DMS 273 treated with DMSO at 0.1 percent for 48 hours (cell line): ENCODE measurements around the gene EDC3.
"Not testable (repeated sequence)": the region's sequence is repeated elsewhere in the genome, so short reads cannot be mapped to it uniquely, and the experiment has no call there.

ENCODE experiments used
- DNase-seq: peaks from one replicate; lab custom pipeline; 2025; lab: John Stamatoyannopoulos, UW

Gene EDC3

DNA sequence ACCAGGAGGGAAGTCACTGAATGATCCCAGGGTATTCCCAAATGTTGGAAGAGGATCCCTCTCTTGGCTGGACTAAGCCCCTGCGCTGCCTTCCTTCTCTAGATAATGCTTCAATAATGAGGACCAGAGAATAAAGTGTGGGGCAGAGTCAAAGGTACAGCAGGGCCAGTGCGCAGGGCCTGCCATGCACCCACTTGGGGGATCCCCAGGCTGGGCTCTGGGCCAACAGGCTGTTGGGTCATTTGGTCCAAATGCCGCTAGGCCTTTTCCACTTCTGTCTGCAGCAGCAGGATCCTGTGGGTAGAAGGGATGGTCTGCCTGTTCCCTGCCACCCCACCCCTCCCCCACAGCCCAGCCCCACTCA is 85.9 kb downstream of the EDC3 start:
- DNase-seq, result no peak

DNA sequence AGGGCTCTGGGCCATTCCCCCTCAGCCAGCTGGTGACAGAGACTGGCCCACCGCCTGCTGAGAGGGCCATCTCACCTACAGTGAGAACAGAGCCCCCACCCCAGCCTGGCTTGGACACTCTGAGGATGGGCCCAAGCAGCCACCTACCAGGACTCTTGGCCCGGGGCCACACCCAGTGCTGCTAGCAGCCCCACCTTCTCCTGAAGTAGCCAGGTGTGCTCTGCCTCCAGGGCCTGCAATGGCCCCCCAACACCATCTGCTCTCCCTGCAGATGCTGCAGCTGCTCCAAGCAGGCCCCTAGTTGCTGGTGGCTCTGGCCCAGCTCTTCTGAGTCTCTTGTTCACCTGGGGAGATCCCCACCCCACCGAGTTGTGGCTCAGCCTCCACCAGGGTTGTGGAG is 87.0 kb downstream of the EDC3 start:
- no peak for DNase-seq

DNA sequence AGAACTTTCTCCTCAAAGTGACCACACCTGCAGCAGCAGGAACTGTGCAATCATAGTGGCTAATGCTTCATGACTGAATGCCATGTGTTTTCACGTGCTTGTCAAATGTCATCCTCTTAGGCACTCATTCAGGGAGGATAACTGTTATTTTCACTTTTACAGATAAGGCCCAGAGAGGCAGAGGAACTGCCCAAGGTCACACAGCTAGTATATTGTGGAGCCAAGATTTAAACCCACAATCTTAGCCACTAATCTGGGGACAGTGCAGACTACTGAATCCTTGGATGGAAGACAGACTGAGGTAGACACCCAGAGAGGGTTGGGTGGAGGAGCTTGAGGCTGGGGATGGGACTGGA is 90.1 kb downstream of the EDC3 start:
- DNase-seq, result no peak

DNA sequence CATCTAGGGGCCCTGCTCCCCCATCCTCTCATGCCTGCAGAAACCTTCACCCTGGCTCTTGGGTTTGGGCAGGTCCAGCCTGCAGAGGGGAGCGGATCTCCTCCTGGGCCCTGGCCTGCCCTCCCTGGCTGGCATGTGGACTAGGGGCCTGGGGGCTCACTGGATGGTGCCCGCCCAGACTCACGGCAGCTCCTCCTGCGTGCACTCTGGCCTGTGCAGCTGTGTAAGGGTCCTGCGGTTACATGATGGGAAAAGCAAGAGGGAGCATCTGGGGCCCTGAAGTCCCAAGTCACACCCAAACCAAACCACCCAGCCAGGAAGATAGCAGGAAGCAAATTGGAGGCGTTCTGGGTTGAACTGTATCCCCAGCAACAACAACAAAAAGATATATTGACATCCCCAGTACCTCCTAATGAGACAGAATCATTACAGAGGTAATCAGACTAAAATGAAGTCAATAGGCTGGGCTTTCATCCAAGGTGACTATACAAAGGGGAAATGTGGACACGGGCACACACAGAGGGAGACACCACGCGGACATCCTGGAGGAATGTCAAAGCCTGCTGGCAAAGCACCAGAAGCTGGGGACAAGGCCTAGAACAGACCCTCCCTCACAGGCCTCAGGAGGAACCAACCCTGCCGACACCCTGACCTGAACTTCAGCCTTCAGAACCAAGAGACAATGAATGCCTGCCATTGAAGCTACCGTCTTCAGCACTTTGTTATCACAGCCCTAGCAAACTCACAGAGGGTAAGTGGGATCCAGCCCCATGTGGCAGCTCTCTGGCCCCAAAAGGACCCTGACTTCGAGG is 90.6 kb downstream of the EDC3 start:
- DNase-seq, result no peak

DNA sequence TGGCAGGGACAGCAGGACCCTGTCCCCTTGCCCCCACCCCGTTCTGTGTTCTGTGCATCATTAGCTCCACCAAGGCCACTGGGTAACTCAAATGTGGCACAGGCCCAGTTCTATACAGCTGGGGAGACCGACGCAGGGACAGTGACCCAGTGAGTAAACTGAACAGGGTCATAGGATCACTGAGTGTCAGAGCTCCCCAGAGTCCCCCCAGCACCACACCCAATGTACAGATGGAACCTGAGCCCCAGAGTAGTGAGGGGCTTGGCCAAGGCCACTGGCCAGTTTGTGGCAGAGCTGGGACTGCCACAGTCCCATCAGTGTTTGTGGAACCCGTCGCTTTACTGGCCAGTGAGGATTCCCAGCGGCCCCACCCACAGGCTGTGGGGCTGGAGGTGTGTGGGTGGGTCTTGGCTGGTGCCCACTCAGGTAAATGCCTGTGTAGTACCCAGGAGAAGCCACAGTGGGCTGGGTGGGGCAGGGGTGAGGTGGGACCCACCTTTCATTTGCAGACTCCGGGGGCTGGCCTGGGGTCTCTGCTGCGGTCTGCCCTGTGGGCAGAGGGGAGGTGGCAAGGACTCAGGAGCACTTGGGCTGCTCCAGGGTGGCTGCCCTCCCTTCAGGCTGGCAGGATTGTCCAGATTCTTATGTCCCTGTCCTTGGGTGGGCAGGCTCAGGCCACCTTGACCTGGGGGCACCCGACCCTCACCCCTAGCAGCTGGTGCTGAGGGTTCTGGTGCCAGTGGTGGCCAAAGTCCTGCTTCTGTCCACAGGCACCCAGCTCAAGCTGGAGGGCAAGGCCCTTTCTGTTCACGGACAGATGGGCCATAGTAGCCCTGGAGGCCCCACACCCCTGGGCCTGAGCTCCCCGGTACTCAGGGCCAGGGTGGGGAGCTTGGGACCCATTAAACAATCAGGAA is 91.8 kb downstream of the EDC3 start:
- DNase-seq, result no peak

DNA sequence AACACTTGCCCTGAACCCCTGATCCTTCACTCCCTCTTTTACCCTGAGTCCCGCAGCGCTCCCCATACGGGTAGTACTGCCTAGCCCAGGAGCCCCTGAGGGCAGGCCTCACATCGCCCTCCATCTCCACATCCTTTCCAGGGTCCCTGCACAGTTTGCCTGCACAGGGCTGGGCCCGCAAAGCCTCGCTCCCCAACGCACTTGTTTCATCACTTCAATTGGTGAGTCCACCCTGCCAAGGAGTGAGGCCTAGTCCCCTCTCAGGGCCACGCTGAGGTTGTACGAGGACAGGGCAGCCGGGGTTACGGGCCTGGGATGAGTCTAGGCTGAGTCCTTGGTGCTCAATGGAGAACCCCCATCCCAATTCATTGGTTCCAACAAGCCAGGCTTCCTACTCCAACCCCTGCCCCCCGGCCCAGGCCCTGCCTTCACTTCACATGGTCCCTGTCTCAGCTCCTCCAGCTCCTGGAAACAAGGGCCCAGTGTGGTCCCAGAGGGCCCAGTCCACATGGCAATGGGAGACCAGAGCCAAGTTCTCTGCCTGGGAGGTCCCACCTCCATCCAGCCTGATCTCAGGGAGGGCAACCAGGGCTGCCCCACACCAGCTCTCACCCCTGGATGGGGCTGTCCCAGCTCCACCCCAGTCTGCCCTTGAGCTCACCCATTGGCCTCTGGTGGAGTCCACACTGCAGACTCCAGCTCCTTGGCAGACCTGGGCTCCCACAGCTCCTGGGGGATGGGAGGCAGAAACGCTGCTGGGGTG is 92.6 kb downstream of the EDC3 start:
- DNase-seq, result no peak

DNA sequence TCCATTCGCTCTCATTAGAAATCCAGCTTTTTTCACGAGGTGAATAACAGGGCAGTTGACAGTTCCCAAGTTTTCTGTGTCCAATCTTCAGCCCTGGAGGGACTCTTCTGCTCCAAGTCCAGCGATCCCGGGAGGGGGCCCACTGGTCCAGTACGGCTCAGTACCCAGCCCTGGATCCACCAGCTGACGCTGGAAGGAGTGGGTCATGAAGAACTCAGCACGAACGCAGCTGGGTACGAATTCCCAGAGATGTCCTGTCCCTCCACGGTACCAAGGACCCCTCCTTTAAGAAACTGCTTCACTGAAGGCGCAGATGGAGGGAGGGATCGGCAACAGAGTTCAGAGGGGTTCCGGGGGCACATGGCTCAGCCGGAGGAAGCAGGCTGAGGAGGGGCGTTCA is 96.7 kb downstream of the EDC3 start:
- DNase-seq, result no peak

DNA sequence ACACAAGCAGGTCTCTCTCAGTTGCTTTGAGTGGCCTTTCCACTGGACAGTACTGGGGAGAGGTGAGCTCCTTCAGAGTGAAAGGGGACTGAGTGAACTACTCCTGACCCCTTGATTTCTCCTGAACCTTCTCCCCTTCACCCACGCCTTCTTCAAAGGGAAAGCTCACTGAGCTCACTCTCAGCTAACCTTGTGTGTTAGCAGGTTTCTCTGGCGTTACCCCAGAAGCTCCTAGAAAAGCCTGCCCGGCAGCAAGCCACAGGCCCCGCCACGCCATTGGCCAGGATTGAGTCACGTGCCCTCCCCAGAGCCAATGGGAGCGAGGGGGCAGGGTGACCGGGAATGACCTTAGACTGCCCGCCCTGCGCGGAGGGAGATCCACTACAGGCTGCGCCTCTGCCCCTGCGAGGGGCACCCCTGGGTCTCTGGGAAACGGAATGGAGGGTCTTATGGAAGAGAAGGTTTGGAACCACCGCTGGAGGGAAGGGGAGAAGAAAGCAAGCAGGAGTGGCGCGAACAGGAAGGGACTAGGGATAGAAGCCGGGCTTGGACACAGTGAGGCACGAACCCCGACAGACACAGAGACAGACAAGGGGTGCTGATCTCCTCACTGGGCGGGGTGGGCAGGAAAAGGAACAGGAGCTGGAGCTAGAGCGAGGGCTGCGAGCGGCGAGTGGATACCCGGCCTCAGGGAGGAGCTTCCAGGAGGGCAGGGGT is 97.5 kb downstream of the EDC3 start:
- no peak for DNase-seq

DNA sequence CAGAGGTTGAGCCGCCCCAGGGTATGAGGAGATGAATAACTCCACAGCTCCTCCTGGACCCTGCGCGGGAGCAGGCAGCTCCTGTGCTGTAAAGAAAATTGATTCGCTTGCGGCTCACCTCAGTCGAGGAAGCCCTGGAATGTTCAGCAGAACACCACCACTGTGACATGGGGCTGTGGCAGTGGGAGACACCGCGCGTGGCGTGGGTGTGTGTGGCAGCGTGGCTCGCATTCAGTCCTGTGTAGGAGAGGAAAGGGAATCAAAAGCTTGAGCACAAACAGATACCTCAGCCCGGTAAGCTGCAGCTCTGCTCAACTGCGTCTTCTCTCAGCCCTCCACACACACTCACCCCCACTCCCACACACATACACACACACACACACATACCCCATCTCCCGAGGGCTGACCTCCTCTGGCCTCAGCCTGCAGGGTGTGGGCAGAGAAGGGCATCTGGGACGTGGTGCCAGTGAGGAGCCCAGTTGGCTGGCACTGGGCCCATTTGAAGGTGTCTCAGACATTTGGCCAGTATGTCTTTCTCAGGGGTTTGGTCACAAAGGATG is 98.6 kb downstream of the EDC3 start:
- DNase-seq, result not testable (repeated sequence)

DNA sequence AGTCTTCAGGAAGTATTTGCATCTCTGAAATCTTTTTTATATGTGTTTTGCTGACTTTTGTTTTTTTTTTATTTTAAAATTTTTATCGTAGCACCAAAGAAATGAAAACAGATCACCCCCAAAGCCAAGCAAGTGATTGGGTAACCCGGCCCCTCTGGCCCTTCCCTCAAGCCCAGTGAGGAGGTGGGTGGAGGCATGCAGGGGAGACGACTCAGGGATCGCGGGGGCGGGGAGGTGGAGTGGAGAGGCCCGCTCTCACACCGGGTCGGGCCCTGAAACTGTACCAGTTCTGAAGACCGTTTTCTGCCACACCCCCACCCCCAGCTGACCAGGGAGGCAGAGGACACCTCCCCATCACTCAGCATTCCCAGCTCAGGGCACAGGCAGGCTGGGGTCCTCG is 99.1 kb downstream of the EDC3 start:
- not testable (repeated sequence) for DNase-seq

DNA sequence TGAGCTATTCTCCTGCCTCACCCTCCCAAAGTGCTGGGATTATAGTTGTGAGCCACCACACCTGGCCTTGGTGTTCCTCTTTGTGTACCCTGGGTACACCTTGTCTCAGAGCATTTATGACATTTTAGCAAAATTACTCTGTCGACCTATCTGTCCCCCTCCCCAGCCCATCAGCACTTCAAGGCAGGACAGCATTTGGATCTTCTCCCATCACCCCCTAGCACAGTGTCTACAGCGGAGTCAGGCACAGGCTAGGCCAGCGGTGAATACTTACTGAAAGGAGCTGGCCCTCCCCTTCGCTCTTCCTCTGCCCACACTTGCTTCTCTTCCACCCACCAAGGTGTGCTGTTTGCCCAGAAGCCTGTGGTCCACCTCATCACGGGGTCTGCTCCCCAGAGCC is 100.6 kb downstream of the EDC3 start:
- DNase-seq, result no peak

DNA sequence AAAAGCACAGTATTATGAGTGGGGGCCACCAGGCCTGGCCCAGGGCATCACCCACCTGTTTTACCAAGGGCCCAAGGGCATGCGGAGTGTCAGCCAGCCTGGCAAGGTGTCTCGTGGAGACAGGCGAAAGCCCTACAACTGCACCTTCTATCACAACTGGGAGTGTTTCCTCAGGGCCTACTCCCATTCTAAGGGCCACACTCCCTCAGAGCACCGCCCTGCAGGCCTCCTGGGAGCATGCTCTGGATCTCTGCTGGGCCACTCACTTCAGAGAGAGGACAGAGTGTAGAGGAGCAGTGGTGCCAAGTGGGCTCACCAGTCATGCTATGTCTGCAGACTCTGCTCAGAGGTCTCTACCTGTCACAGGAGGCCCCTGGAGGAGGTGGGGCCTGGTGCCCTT is 101.4 kb downstream of the EDC3 start:
- no peak for DNase-seq

DNA sequence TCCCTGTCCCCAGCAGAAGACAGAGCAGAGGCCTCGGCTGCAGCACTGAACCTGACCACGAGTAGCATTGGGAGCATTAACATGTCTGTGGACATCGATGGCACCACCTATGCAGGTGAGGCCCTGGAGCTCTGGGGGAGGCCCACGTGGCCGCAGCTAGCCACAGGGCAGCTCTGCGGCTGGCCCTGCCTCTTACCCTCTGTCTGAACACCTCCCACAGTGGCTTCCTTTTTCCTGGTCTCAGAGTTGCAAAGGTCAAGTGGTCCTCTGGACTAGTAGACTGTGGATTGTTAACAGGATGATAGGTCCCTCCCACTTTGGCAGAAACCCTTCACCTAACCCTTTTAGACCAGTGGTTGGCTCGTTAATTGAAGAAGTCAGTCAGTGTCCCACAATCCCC is 102.7 kb downstream of the EDC3 start:
- no peak for DNase-seq

DNA sequence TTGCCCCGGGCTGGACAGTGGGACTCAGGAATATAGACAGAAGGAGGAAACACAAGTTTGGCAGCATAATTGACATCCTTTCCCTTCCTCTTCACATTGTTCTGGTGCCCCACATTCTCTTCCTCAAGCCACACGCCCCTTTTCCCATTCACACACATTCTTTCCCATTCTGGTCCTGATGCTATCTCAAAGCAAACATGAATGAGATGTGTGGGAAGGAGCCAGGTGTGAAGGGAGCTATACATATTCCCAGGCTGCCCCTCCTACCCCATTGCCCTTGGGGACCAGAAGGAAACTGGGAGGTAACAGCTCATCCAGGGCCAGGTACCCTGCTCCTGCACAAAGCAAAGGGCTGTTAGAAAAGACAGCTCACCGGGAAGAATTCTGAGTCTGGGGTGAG is 103.6 kb downstream of the EDC3 start:
- no peak for DNase-seq

DNA sequence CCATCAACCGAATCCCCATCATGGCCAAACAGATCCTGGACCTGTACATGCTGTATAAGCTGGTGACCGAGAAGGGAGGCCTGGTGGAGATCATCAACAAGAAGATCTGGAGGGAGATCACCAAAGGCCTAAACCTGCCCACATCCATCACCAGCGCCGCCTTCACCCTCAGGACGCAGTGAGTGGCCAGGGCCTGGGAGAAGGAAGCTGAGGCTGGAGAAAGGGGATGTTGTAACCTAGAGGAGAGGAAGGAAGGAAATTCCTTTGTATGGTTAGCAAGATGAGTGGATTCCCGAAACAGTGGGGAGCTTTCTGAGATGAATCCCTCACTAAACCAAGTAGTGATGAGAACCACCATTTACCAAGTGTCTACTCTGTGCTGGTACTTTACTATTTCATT is 106.0 kb downstream of the EDC3 start:
- DNase-seq, result no peak

DNA sequence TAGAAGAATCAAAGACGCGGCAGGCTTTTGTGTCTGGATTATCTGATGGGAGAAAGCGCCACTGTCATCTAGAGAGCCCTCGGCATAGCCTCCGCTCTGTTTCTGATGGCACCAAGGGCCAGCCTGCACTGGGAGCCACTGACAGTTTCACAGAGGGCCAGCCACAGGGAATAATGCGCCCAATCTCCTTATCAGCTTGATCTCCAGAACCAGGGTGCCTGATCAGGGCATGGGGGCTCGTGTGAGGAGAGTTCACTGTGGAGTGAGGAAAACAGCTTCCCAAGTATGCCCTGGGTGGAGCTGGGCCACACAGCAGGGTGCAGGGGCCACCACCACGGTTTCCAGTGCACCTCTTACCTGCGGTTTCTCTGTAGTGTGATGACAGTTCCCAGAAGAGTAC is 110.0 kb downstream of the EDC3 start:
- no peak for DNase-seq

DNA sequence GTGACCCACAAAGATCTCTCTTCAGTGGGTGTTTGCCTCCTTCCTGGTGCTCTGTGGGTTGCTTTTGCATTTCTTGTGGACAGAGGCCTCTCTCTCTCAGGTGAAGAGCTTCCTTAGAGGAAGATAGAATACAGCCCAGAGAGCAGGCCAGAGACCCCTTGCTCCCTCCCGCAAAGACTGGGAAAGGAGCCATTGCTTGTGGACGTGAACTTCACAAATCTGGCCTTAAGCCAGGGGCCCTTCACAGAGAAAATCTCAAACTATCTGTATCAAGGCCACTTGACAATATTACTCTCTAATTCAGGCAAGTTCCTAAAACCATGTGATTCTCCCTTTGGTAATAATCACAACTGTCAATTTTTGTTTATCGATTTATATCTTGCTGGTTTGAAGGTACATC is 110.6 kb downstream of the EDC3 start:
- DNase-seq, result no peak

DNA sequence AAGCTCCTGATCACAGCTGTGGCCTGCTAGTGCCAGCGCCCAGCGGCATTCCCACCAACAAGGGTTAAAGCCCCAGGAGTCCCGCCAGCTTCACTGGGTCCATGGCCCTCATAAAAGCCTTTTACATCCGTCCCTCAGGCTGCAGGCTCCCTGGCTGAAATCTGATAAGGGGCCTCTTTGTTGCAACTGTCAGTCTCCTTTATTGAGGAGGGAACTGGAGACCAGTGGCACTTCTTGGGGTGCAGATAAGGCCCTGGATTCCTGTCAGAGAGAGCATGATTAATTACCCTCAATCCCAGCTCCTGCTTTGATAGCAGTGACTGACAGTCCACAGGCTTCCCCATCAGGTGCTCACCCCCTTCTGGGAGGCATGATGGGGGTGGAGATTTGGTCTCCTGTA is 111.0 kb downstream of the EDC3 start:
- no peak for DNase-seq

DNA sequence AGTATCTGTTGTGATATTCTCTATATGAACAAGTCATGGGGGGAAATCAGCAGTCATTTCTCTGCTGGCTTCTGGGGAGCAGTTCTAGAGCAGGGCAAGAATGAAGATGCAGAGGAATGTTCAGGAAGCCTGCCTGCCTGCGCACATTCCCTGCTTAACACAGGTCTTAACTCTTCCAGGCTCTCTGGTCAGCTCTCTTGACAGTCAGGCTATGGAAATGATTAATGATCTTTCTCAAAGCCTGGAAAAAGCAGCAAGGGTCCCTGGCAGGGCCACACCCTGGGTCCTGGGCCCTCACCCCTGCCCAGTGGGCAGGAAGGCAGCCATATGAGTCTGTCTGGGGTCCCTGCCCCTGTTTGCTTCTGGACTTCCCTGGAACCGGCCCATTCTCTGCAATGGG is 111.6 kb downstream of the EDC3 start:
- no peak for DNase-seq
